B cell (primary cell): Measurements from ENCODE around the gene NUBP2.

ENCODE experiments used
- CTCF ChIP-seq: fragments of 200-600 bp; IDR thresholded peaks from one replicate; pipeline ENCODE4 v1.8.0; 2022; ENCODE audit warnings: antibody characterized with exemption, mild to moderate bottlenecking
- EZH2 ChIP-seq: IDR thresholded peaks from 2 replicates; pipeline ENCODE4 v1.6.1; 2012; ENCODE audit warnings: borderline replicate concordance, low read depth, mild to moderate bottlenecking, moderate library complexity, low read length; ENCODE audit not compliant: insufficient read depth, poor library complexity, severe bottlenecking

- TF ChIP-seq CTCF (no peak), EZH2 (no peak)
These were observed 35.6 kb downstream of the NUBP2 start for GRCh38 chr16:1818204-1818872.
